D721Med (cell line): Measurements from ENCODE around the gene NOTO.

ENCODE experiments used
- DNase-seq: peaks from one replicate; pipeline ENCODE4 v3.0.0; 2011; ENCODE audit warnings: low spot score; ENCODE audit not compliant: insufficient read length
- FAIRE-seq: peaks from 2 replicates; lab custom pipeline; 2011; peaks lifted over from hg19 to GRCh38; lab: Jason Lieb, UNC
- CTCF ChIP-seq: IDR thresholded peaks from 2 replicates; pipeline ENCODE4 v1.5.1; 2012; ENCODE audit warnings: mild to moderate bottlenecking, control low read depth; ENCODE audit not compliant: insufficient read depth; ENCODE audit errors: missing control alignments

NOTO gene

GRCh38 chr2:73258913-73259215, 56.5 kb downstream of the NOTO start:
- no peak for TF ChIP-seq CTCF
- no peak for DNase-seq
- FAIRE-seq, result no peak

- no peak for DNase-seq
- no peak for FAIRE-seq
- no peak for TF ChIP-seq CTCF
These were observed 56.9 kb downstream of the NOTO start for GRCh38 chr2:73259276-73259675.

- no peak for FAIRE-seq
- no peak for TF ChIP-seq CTCF
- DNase-seq, result no peak
These were observed 57.4 kb downstream of the NOTO start for GRCh38 chr2:73259704-73260337.

GRCh38 chr2:73260338-73260984, 58.1 kb downstream of the NOTO start:
- FAIRE-seq, result no peak
- DNase-seq, result peak; percentile 72
- TF ChIP-seq CTCF, result peak; percentile 57
